HFFc6 (cell line): ENCODE data around the gene NIPSNAP2. TPM values are rescaled to one million over a fixed set of nuclear protein-coding genes. Genes with fewer than 3 reads are reported as not detected.
A peak's percentile ranks its signal among the peaks of the same experiment; 100 is the strongest.
"Not testable (repeated sequence)": the region's sequence is repeated elsewhere in the genome, so short reads cannot be mapped to it uniquely, and the experiment has no call there.

Experiments used
- DNase-seq: peaks from one replicate; pipeline ENCODE4 v3.0.0-alpha.2; 2018
- H3K27ac Mint-ChIP-seq: 2 replicates; pipeline ENCODE4 v1.8.0; 2020; ENCODE audit warnings: mild to moderate bottlenecking, mixed read lengths
- H3K27me3 Mint-ChIP-seq: 2 replicates; pipeline ENCODE4 v1.8.0; 2021; ENCODE audit warnings: mild to moderate bottlenecking, moderate library complexity, mixed read lengths; ENCODE audit not compliant: insufficient read depth
- H3K36me3 Mint-ChIP-seq: 2 replicates; pipeline ENCODE4 v1.8.0; 2021; ENCODE audit warnings: low read depth, mixed read lengths
- H3K4me1 Mint-ChIP-seq: 2 replicates; pipeline ENCODE4 v1.8.0; 2020; ENCODE audit warnings: low read depth, mixed read lengths
- H3K4me3 Mint-ChIP-seq: 2 replicates; pipeline ENCODE4 v1.8.0; 2020; ENCODE audit warnings: mild to moderate bottlenecking, moderate library complexity, mixed read lengths
- H3K9me3 Mint-ChIP-seq: 2 replicates; pipeline ENCODE4 v1.8.0; 2020; ENCODE audit warnings: mild to moderate bottlenecking, mixed read lengths
- total RNA-seq, 6 experiments: library from RNA; stranded (reverse); fragmentation: NEBNext Ultra II Directional; extraction: Animal tissue kit (Norgen Biotek cat#: 25700); gene quantifications; 2 replicates in 1 of 6; 3 replicates in 5 of 6; pipeline ENCODE4 v1.2.3, GENCODE V29; 2021
- TF ChIP-seq, protein P1 (sequence below): fragments of 200-600 bp; sonication (generic); IDR thresholded peaks from 2 replicates; pipeline ENCODE4 v1.5.0; 2021; ENCODE audit warnings: antibody characterized with exemption, mild to moderate bottlenecking

NIPSNAP2 gene
- total RNA-seq, 6 experiments from 2014 or later, result 27.6 to 34.0 (median 30.6) TPM

DNA sequence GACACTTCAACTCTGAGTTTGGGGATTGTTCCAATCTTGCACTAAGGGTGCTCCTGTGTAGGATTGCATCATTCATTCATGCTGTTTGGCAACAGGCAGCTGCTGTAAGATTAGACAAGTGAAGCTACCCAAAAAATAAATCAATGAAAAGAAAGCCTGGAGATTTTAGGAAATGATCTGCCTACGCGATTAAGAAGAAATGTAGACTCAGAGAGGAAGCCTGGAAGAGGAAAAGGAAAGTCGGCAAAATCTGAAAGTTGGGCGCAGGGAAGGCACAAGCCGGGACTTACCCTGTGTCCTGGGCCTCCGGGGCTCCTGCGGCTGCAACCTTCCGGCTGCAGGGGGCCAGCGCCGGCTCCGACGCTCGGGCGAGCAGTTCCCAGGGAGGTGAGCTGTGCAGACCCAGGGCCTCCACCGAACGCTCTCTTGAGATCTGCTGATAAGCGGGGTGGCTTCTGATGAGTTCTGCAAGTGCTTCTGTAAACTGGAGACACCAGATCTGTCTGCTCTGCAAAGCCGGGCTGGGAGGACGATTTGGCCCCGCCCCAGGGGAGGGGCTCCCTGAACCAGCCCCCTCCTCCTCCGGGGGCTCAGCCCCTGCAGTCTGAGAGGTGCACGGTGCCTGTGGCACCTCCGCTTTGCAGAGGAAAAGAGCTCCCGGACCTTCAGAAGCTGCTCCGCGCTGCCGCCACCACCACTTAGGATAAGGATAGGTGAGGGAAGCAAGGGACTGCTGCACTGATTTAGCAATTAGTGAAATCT is 69.5 kb downstream of the NIPSNAP2 start:
- TF ChIP-seq, protein P1, sequence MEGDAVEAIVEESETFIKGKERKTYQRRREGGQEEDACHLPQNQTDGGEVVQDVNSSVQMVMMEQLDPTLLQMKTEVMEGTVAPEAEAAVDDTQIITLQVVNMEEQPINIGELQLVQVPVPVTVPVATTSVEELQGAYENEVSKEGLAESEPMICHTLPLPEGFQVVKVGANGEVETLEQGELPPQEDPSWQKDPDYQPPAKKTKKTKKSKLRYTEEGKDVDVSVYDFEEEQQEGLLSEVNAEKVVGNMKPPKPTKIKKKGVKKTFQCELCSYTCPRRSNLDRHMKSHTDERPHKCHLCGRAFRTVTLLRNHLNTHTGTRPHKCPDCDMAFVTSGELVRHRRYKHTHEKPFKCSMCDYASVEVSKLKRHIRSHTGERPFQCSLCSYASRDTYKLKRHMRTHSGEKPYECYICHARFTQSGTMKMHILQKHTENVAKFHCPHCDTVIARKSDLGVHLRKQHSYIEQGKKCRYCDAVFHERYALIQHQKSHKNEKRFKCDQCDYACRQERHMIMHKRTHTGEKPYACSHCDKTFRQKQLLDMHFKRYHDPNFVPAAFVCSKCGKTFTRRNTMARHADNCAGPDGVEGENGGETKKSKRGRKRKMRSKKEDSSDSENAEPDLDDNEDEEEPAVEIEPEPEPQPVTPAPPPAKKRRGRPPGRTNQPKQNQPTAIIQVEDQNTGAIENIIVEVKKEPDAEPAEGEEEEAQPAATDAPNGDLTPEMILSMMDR, result peak; percentile 55
- H3K9me3 Mint-ChIP-seq, result no peaks in the 10 kb centered on the region
- H3K4me3 Mint-ChIP-seq, result peak overlapping the region; percentile 90
- peaks cover 22% of the 10 kb centered on the region for H3K4me1 Mint-ChIP-seq
- 0 out of 2 replicates have a peak, but pooled peaks cover 10% of the 10 kb centered on the region for H3K36me3 Mint-ChIP-seq
- DNase-seq, result peak; percentile 58
- H3K27ac Mint-ChIP-seq, result peak overlapping the region; percentile 78
- H3K27me3 Mint-ChIP-seq, result no peaks in the 10 kb centered on the region; the same call in 1 of the 2 replicates

DNA sequence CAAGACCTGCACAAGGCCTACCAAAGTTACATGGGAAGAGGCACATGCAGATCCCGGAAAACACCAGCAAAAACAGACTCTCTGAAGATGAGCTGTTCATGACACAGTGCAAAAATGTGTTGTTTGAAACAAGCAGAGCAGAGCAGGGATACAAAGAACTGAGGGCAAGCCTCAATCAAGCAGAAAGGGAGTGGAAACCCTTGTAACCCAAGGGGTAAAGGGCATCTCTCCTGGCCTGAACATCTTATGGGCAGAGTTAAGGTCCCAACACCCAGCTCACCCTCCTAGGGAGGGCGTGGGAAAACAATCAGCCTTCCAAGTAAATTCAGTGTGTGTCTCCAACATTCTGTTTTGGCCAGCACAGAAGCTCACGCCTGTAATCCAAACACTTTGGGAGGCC is 76.3 kb downstream of the NIPSNAP2 start:
- Mint-ChIP-seq H3K4me1 (no peaks in the 10 kb centered on the region; the same call in none of the 2 replicates), H3K27me3 (no peaks in the 10 kb centered on the region; the same call in 1 of the 2 replicates), H3K9me3 (no peaks in the 10 kb centered on the region), H3K36me3 (peaks cover 12% of the 10 kb centered on the region), H3K27ac (peak overlapping the region; percentile 62), H3K4me3 (no peak overlapping the region)
- DNase-seq, result no peak
- TF ChIP-seq, protein P1, result no peak

DNA sequence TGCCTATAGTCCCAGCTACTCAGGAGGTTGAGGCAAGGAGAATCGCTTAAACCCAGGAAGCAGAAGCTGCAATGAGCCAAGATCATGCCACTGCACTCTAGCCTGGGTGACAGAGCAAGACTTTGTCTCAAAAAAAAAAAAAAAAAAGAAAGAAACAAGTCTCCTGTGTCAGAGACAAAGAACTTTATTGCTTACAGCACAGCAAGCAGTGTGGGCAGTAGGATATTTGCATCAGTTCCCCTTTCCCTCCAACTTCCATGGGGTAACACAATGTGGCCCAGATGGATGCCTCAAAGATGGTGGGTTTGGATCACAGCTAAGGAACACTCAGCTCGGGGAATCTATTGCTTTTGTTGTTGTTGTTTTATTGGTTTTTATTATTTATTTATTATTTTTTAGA is 81.4 kb downstream of the NIPSNAP2 start:
- H3K9me3 Mint-ChIP-seq, DNase-seq, H3K27ac Mint-ChIP-seq, H3K27me3 Mint-ChIP-seq, H3K4me3 Mint-ChIP-seq: not testable (repeated sequence)
- Mint-ChIP-seq H3K4me1 (peaks cover 28% of the 10 kb centered on the region), H3K36me3 (peaks cover 12% of the 10 kb centered on the region)

DNA sequence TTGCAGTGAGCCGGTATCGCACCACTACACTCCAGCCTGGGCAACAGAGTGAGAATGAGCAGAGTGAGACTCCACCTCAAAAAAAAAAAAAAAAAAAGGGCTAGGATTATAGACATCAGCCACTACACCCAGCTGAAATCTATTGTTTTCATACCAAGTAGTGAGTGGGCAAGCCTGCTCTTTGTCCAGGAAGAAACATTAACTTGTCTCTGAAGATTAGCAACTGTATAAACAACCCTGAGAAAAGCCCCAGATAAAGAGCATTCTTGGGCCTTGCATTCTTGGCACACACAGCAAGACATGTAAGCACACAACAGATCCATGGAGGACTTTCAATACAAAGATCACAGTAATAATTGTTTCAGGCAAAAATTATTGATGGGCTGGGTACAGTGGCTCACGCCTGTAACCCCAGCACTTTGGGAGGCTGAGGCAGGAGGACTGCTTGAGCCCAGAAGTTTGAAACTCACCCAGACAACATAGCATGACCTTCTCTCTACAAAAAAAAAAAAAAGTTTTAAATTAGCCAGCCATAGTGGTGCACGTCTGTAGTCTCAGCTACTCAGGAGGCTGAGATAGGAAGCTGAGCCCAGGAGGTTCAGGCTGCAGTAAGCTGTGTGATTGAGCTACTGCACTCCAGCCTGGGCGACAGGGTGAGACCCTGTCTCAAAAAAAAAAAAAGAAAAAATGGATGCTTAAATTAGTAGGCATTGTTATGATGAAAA is 82.5 kb downstream of the NIPSNAP2 start:
- Mint-ChIP-seq H3K9me3 (no peaks in the 10 kb centered on the region), H3K27me3 (peaks cover 2% of the 10 kb centered on the region), H3K36me3 (peaks cover 10% of the 10 kb centered on the region), H3K27ac (peak overlapping the region; percentile 87), H3K4me3 (peak overlapping the region; percentile 30), H3K4me1 (peaks cover 28% of the 10 kb centered on the region)
- TF ChIP-seq, protein P1, result no peak
- peak; percentile 91 for DNase-seq

DNA sequence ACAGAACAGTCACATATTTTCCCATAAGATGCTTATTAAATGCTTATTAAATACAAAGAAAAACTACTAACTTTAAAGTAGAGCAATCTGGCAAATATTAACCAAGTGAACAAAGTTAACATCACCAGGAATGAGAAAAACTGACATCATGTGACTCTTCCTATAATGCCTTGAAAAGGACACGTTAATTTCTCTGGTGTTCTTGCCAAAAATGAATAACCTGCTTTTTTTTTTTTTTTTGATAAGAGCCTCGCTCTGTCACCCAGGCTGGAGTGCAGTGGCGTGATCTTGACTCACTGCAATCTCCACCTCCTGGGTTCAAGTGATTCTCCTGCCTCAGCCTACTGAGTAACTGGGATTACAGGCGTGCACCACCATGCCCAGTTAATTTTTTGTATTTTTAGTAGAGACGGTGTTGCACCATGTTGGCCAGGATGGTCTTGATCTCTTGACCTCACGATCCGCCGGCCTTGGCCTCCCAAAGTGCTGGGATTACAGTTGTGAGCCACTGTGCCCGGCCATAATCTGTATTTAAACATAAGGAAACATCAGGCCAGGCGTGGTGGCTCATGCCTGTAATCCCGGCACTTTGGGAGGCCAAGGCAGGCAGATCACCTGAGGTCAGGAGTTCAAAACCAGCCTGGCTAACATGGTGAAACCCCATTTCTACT is 83.2 kb downstream of the NIPSNAP2 start:
- H3K4me3 Mint-ChIP-seq, H3K9me3 Mint-ChIP-seq, H3K36me3 Mint-ChIP-seq, DNase-seq, H3K27me3 Mint-ChIP-seq: not testable (repeated sequence)
- peak overlapping the region; percentile 87 for H3K27ac Mint-ChIP-seq
- H3K4me1 Mint-ChIP-seq, result peaks cover 28% of the 10 kb centered on the region

DNA sequence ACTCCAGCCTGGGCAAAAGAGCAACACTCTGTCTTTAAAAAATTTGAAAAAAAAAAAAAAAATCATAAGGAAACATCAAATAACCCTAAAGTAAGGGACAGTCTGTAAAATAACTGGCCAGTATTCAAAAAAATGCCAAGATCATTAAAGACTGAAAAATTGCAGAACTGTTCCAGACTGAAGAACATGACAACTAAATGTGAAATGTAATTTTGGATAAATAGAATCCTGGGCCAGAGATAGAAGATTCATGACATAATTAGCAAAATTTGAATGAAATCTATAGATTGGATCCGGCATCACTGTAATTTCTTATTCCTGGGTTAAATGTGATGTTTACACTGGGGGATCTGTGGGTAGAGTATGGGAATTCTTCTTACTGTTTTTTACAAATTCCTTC is 83.9 kb downstream of the NIPSNAP2 start:
- Mint-ChIP-seq H3K27ac (no peak overlapping the region), H3K4me1 (peaks cover 33% of the 10 kb centered on the region), H3K27me3 (peaks cover 2% of the 10 kb centered on the region), H3K36me3 (peaks cover 5% of the 10 kb centered on the region; the same call in 1 of the 2 replicates), H3K4me3 (no peak overlapping the region), H3K9me3 (no peaks in the 10 kb centered on the region)
- no peak for DNase-seq
- TF ChIP-seq, protein P1, result no peak
